HEK293 (cell line): ENCODE results near the gene BBC3.

Experiments used
- CTCF ChIA-PET: fragments of 350-600 bp; formaldehyde crosslinking; extraction: SDS; loops from one replicate; lab custom pipeline; 2021; ENCODE audit warnings: antibody characterized with exemption; lab: Yijun Ruan, JAX
- POLR2A ChIA-PET: fragments of 300-600 bp; formaldehyde crosslinking; extraction: SDS; loops from one replicate; lab custom pipeline; 2020; ENCODE audit warnings: antibody characterized with exemption, inconsistent platforms; lab: Yijun Ruan, JAX
- H3K27ac ChIP-seq: fragments of 200-500 bp; sonication (Bioruptor generic); 2 replicates; pipeline ENCODE4 v1.5.1; 2014; ENCODE audit warnings: low read depth, low read length, control low read depth, inconsistent platforms; ENCODE audit errors: extremely low read depth
- H3K36me3 ChIP-seq, 2 experiments: fragments of 200-500 bp in 1 of 2; sonication (Bioruptor generic) in 1 of 2; 1 replicate in 1 of 2; 2 replicates in 1 of 2; pipeline ENCODE4 v1.5.1; 2014 to 2017; ENCODE audit warnings: inconsistent platforms in 2 of 2, low read length in 2 of 2; ENCODE audit not compliant: control insufficient read depth in 2 of 2, insufficient read depth in 1 of 2
- H3K4me1 ChIP-seq: fragments of 200-500 bp; sonication (Bioruptor generic); 2 replicates; pipeline ENCODE4 v1.5.1; 2014; ENCODE audit warnings: mild to moderate bottlenecking, low read length, inconsistent platforms; ENCODE audit not compliant: control insufficient read depth, insufficient read depth
- H3K4me3 ChIP-seq: 2 replicates; pipeline ENCODE4 v1.5.1; 2011; ENCODE audit warnings: low read depth, mild to moderate bottlenecking, control low read depth, low read length, moderate library complexity
- H3K9me3 ChIP-seq: fragments of 200-500 bp; sonication (Bioruptor generic); 2 replicates; pipeline ENCODE4 v1.5.1; 2014; ENCODE audit warnings: low read depth, low read length, inconsistent platforms; ENCODE audit not compliant: control insufficient read depth, insufficient read depth
- PRDM1 ChIP-seq: fragments of 450-650 bp; formaldehyde crosslinking; IDR thresholded peaks from 2 replicates; pipeline ENCODE4; 2016; ENCODE audit warnings: missing biosample characterization, missing genetic modification characterization
- REPIN1 ChIP-seq: fragments of 450-650 bp; formaldehyde crosslinking; IDR thresholded peaks from 2 replicates; pipeline ENCODE4 v1.5.1; 2017; ENCODE audit warnings: missing biosample characterization, missing genetic modification characterization, low read depth
- SALL2 ChIP-seq: fragments of 450-650 bp; formaldehyde crosslinking; IDR thresholded peaks from 2 replicates; pipeline ENCODE4 v1.5.0; 2017; ENCODE audit warnings: missing biosample characterization, mild to moderate bottlenecking, missing genetic modification characterization, borderline replicate concordance
- SP3 ChIP-seq: fragments of 450-650 bp; formaldehyde crosslinking; IDR thresholded peaks from 2 replicates; pipeline ENCODE4 v1.5.1; 2016; ENCODE audit warnings: missing biosample characterization, missing genetic modification characterization
- YY2 ChIP-seq: fragments of 450-650 bp; formaldehyde crosslinking; IDR thresholded peaks from 2 replicates; pipeline ENCODE4 v1.5.1; 2016; ENCODE audit warnings: missing biosample characterization, missing genetic modification characterization
- ZBTB17 ChIP-seq: fragments of 450-650 bp; formaldehyde crosslinking; IDR thresholded peaks from 2 replicates; pipeline ENCODE4 v1.5.1; 2016; ENCODE audit warnings: missing biosample characterization, missing genetic modification characterization
- ZFP41 ChIP-seq: fragments of 450-650 bp; formaldehyde crosslinking; IDR thresholded peaks from 2 replicates; pipeline ENCODE4 v1.5.1; 2016; ENCODE audit warnings: missing biosample characterization, missing genetic modification characterization, borderline replicate concordance
- ZIC2 ChIP-seq: fragments of 450-650 bp; formaldehyde crosslinking; IDR thresholded peaks from 2 replicates; pipeline ENCODE4 v1.5.1; 2016; ENCODE audit warnings: missing biosample characterization, missing genetic modification characterization
- ZNF10 ChIP-seq: fragments of 450-650 bp; formaldehyde crosslinking; IDR thresholded peaks from 2 replicates; pipeline ENCODE4 v1.5.1; 2017; ENCODE audit warnings: missing biosample characterization, missing genetic modification characterization
- ZNF335 ChIP-seq: fragments of 450-650 bp; formaldehyde crosslinking; conservative IDR thresholded peaks from 2 replicates; pipeline ENCODE4 v1.5.1; 2016; ENCODE audit warnings: missing biosample characterization, missing genetic modification characterization
- ZNF433 ChIP-seq: fragments of 450-650 bp; formaldehyde crosslinking; IDR thresholded peaks from 2 replicates; pipeline ENCODE4 v1.5.1; 2016; ENCODE audit warnings: missing biosample characterization, missing genetic modification characterization, low read depth
- ZNF529 ChIP-seq: fragments of 450-650 bp; formaldehyde crosslinking; IDR thresholded peaks from 2 replicates; pipeline ENCODE4 v1.5.1; 2017; ENCODE audit warnings: missing genetic modification characterization, missing biosample characterization; ENCODE audit not compliant: insufficient replicate concordance
- ZNF548 ChIP-seq: fragments of 450-650 bp; formaldehyde crosslinking; IDR thresholded peaks from 2 replicates; pipeline ENCODE4 v1.5.1; 2016; ENCODE audit warnings: missing biosample characterization, missing genetic modification characterization
- ZNF561 ChIP-seq: fragments of 450-650 bp; IDR thresholded peaks from 2 replicates; pipeline ENCODE4 v1.5.1; 2018; ENCODE audit warnings: missing biosample characterization, missing genetic modification characterization, borderline replicate concordance
- ZNF600 ChIP-seq: fragments of 450-650 bp; formaldehyde crosslinking; IDR thresholded peaks from 2 replicates; pipeline ENCODE4 v1.5.1; 2016; ENCODE audit warnings: missing biosample characterization, missing genetic modification characterization
- ZNF629 ChIP-seq: fragments of 450-650 bp; formaldehyde crosslinking; IDR thresholded peaks from 2 replicates; pipeline ENCODE4 v1.5.1; 2017; ENCODE audit warnings: missing biosample characterization, missing genetic modification characterization
- ZNF654 ChIP-seq: fragments of 450-650 bp; formaldehyde crosslinking; IDR thresholded peaks from 2 replicates; pipeline ENCODE4 v1.5.1; 2016; ENCODE audit warnings: low read depth, missing biosample characterization, missing genetic modification characterization
- ZNF660 ChIP-seq: fragments of 450-650 bp; IDR thresholded peaks from 2 replicates; pipeline ENCODE4 v1.5.1; 2018; ENCODE audit warnings: missing biosample characterization, mild to moderate bottlenecking, missing genetic modification characterization
- ZSCAN30 ChIP-seq: fragments of 450-650 bp; IDR thresholded peaks from 2 replicates; pipeline ENCODE4 v1.5.1; 2018; ENCODE audit warnings: missing biosample characterization, mild to moderate bottlenecking, missing genetic modification characterization, moderate library complexity
- TF ChIP-seq, protein P1 (sequence below): fragments of 450-650 bp; IDR thresholded peaks from 2 replicates; pipeline ENCODE4 v1.5.1; 2018; ENCODE audit warnings: missing biosample characterization, mild to moderate bottlenecking, missing genetic modification characterization
- TF ChIP-seq, protein P2 (sequence below): fragments of 450-650 bp; formaldehyde crosslinking; IDR thresholded peaks from 2 replicates; pipeline ENCODE4 v1.5.1; 2016; ENCODE audit warnings: missing biosample characterization, missing genetic modification characterization
- TF ChIP-seq, protein P3 (sequence below): fragments of 450-650 bp; formaldehyde crosslinking; IDR thresholded peaks from 2 replicates; pipeline ENCODE4 v1.5.1; 2016; ENCODE audit warnings: missing biosample characterization, missing genetic modification characterization
- TF ChIP-seq, protein P4 (sequence below): fragments of 450-650 bp; formaldehyde crosslinking; IDR thresholded peaks from 2 replicates; pipeline ENCODE4 v1.5.1; 2016; ENCODE audit warnings: missing biosample characterization, missing genetic modification characterization
- TF ChIP-seq, protein P5 (sequence below): fragments of 450-650 bp; formaldehyde crosslinking; IDR thresholded peaks from 2 replicates; pipeline ENCODE4 v1.5.1; 2016; ENCODE audit warnings: missing biosample characterization, missing genetic modification characterization
- TF ChIP-seq, protein P6 (sequence below): fragments of 450-650 bp; formaldehyde crosslinking; IDR thresholded peaks from 2 replicates; pipeline ENCODE4 v1.5.1; 2016; ENCODE audit warnings: missing biosample characterization, missing genetic modification characterization

BBC3 gene

DNA sequence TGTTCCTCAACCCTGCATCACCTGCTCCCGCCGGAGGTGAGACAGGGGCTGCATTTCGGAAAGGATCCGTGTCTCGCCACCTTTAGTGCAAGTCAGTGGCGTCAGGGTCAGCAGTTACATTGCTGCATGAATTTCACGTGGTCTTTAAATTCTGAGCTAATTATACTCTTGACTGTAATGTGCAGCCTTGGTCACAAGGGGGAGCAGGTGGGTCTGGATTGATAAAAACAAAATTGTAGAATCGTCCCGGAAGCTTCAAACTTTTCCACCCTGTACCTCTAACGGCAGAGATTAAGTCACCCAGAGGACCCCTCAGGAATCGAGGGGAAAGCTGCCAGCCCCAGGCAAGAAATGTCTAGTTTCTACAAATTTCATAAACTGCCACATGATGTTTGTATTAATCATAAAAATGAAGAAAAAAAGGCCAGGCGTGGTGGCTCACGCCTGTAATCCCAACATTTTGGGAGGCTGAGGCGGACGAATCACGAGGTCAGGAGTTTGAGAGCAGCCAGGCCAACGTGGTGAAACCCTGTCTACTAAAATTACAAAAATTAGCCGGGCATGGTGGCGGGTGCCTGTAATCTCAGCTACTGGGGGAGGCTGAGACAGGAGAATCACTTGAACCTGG lies 20.2 kb downstream of the BBC3 start:
- TF ChIP-seq ZNF433 (tag by site-specific recombination) (no peak), ZNF660 (peak; percentile 79; the same call in 1 of the 2 replicates), ZNF548 (tag by site-specific recombination) (no peak), ZNF561 (tag by site-specific recombination) (peak; percentile 16; the same call in 1 of the 2 replicates), PRDM1 (tag by site-specific recombination) (0 out of 2 replicates have a peak, but pooled peaks have one; percentile 31), ZSCAN30 (tag by site-specific recombination) (0 out of 2 replicates have a peak, but pooled peaks have one; percentile 40), YY2 (tag by site-specific recombination) (no peak), ZIC2 (no peak), SP3 (tag by site-specific recombination) (no peak), ZFP41 (tag by site-specific recombination) (no peak), ZNF529 (no peak), ZNF10 (no peak), ZBTB17 (tag by site-specific recombination) (peak; percentile 35; the same call in 1 of the 2 replicates), ZNF654 (peak; percentile 55), ZNF629 (tag by site-specific recombination) (peak; percentile 57), SALL2 (tag by site-specific recombination) (no peak), REPIN1 (tag by site-specific recombination) (no peak), ZNF335 (peak; percentile 40), ZNF600 (tag by site-specific recombination) (peak; percentile 62)
- TF ChIP-seq, protein P1, sequence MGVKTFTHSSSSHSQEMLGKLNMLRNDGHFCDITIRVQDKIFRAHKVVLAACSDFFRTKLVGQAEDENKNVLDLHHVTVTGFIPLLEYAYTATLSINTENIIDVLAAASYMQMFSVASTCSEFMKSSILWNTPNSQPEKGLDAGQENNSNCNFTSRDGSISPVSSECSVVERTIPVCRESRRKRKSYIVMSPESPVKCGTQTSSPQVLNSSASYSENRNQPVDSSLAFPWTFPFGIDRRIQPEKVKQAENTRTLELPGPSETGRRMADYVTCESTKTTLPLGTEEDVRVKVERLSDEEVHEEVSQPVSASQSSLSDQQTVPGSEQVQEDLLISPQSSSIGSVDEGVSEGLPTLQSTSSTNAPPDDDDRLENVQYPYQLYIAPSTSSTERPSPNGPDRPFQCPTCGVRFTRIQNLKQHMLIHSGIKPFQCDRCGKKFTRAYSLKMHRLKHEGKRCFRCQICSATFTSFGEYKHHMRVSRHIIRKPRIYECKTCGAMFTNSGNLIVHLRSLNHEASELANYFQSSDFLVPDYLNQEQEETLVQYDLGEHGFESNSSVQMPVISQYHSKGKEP (tag by site-specific recombination): peak; percentile 84
- TF ChIP-seq, protein P2, sequence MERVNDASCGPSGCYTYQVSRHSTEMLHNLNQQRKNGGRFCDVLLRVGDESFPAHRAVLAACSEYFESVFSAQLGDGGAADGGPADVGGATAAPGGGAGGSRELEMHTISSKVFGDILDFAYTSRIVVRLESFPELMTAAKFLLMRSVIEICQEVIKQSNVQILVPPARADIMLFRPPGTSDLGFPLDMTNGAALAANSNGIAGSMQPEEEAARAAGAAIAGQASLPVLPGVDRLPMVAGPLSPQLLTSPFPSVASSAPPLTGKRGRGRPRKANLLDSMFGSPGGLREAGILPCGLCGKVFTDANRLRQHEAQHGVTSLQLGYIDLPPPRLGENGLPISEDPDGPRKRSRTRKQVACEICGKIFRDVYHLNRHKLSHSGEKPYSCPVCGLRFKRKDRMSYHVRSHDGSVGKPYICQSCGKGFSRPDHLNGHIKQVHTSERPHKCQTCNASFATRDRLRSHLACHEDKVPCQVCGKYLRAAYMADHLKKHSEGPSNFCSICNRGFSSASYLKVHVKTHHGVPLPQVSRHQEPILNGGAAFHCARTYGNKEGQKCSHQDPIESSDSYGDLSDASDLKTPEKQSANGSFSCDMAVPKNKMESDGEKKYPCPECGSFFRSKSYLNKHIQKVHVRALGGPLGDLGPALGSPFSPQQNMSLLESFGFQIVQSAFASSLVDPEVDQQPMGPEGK: peak; percentile 15; the same call in 1 of the 2 replicates
- TF ChIP-seq, protein P3, sequence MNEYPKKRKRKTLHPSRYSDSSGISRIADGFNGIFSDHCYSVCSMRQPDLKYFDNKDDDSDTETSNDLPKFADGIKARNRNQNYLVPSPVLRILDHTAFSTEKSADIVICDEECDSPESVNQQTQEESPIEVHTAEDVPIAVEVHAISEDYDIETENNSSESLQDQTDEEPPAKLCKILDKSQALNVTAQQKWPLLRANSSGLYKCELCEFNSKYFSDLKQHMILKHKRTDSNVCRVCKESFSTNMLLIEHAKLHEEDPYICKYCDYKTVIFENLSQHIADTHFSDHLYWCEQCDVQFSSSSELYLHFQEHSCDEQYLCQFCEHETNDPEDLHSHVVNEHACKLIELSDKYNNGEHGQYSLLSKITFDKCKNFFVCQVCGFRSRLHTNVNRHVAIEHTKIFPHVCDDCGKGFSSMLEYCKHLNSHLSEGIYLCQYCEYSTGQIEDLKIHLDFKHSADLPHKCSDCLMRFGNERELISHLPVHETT (tag by site-specific recombination): no peak
- TF ChIP-seq, protein P4, sequence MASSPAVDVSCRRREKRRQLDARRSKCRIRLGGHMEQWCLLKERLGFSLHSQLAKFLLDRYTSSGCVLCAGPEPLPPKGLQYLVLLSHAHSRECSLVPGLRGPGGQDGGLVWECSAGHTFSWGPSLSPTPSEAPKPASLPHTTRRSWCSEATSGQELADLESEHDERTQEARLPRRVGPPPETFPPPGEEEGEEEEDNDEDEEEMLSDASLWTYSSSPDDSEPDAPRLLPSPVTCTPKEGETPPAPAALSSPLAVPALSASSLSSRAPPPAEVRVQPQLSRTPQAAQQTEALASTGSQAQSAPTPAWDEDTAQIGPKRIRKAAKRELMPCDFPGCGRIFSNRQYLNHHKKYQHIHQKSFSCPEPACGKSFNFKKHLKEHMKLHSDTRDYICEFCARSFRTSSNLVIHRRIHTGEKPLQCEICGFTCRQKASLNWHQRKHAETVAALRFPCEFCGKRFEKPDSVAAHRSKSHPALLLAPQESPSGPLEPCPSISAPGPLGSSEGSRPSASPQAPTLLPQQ (tag by site-specific recombination): peak; percentile 19; the same call in 1 of the 2 replicates
- TF ChIP-seq, protein P5, sequence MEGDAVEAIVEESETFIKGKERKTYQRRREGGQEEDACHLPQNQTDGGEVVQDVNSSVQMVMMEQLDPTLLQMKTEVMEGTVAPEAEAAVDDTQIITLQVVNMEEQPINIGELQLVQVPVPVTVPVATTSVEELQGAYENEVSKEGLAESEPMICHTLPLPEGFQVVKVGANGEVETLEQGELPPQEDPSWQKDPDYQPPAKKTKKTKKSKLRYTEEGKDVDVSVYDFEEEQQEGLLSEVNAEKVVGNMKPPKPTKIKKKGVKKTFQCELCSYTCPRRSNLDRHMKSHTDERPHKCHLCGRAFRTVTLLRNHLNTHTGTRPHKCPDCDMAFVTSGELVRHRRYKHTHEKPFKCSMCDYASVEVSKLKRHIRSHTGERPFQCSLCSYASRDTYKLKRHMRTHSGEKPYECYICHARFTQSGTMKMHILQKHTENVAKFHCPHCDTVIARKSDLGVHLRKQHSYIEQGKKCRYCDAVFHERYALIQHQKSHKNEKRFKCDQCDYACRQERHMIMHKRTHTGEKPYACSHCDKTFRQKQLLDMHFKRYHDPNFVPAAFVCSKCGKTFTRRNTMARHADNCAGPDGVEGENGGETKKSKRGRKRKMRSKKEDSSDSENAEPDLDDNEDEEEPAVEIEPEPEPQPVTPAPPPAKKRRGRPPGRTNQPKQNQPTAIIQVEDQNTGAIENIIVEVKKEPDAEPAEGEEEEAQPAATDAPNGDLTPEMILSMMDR (tag by site-specific recombination): peak; percentile 52; the same call in 1 of the 2 replicates
- TF ChIP-seq, protein P6, sequence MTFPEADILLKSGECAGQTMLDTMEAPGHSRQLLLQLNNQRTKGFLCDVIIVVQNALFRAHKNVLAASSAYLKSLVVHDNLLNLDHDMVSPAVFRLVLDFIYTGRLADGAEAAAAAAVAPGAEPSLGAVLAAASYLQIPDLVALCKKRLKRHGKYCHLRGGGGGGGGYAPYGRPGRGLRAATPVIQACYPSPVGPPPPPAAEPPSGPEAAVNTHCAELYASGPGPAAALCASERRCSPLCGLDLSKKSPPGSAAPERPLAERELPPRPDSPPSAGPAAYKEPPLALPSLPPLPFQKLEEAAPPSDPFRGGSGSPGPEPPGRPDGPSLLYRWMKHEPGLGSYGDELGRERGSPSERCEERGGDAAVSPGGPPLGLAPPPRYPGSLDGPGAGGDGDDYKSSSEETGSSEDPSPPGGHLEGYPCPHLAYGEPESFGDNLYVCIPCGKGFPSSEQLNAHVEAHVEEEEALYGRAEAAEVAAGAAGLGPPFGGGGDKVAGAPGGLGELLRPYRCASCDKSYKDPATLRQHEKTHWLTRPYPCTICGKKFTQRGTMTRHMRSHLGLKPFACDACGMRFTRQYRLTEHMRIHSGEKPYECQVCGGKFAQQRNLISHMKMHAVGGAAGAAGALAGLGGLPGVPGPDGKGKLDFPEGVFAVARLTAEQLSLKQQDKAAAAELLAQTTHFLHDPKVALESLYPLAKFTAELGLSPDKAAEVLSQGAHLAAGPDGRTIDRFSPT: no peak
- H3K9me3 ChIP-seq: no peaks in the 10 kb centered on the region
- no peak overlapping the region for H3K4me3 ChIP-seq
- no peak overlapping the region for H3K27ac ChIP-seq
- H3K36me3 ChIP-seq: peaks cover 33 to 54% of the 10 kb centered on the region in 2 experiments; a peak in 2 of 3 replicates
- peaks cover 3% of the 10 kb centered on the region; the same call in 1 of the 2 replicates for H3K4me1 ChIP-seq
- ChIA-PET CTCF (interaction anchor here (0.5 to 9.4 kb wide), 41 partner anchors 8 to 526 kb away, joined by 3 to 316 read pairs (median 5); partner anchors contain the start of genes CCDC9, SAE1 and ZC3H4), POLR2A (interaction anchor here (0.7 to 6.2 kb wide), 12 partner anchors 9 to 98 kb away, joined by 3 to 101 read pairs (median 4); partner anchors contain the start of genes CCDC9, INAFM1, SAE1 and ZC3H4)
